Measurements from ENCODE around the gene IGSF6. TPM values are rescaled to one million over a fixed set of nuclear protein-coding genes. Genes with fewer than 3 reads are reported as not detected.
"Not testable (repeated sequence)": the region's sequence is repeated elsewhere in the genome, so short reads cannot be mapped to it uniquely, and the experiment has no call there.

The IGSF6 gene
- total and polyA plus RNA-seq, 2 of the 4 experiments (the other 2 are of a cell fraction): not detected

- WGBS, 2 experiments (ENCODE audit: extremely low coverage in 2 of 2, insufficient read length in 1 of 2): no CpG with 5 or more reads among the region's 4 CpGs
- no peak for TF ChIP-seq RAD21 (IDR thresholded peaks at IDR 0.05; ENCODE audit: low read length)
- TF ChIP-seq CEBPB (IDR thresholded peaks at IDR 0.05; ENCODE audit: low read depth, low read length): no peak
- no peak for TF ChIP-seq MAFK (IDR thresholded peaks at IDR 0.05; ENCODE audit: low read depth, low read length)
- no peak for TF ChIP-seq SMC3 (IDR thresholded peaks at IDR 0.05; ENCODE audit: low read depth, low read length)
- no peak for TF ChIP-seq CTCF (conservative IDR thresholded peaks at IDR 0.05; ENCODE audit: low read depth, low read length)
- TF ChIP-seq MAZ (IDR thresholded peaks at IDR 0.05; ENCODE audit: borderline replicate concordance, low read depth, low read length): no peak
- Histone ChIP-seq H4K91ac (ENCODE audit: insufficient read depth, low read depth, low read length) (no peak overlapping the region), H3K4me3 (ENCODE audit: insufficient read depth, low read depth, low read length) (no peak overlapping the region), H3K14ac (replicated peaks; ENCODE audit: low read depth, low read length) (no peak overlapping the region), H2AK9ac (replicated peaks; ENCODE audit: low read depth, low read length, poor library complexity) (no peak overlapping the region), H3K27me3 (ENCODE audit: control insufficient read depth, insufficient read depth, low read length) (peaks cover 1% of the 10 kb centered on the region; the same call in 1 of the 2 replicates), H3K23ac (ENCODE audit: low read depth, low read length) (no peak overlapping the region), H2BK120ac (ENCODE audit: low read depth, low read length) (no peak overlapping the region), H3K56ac (ENCODE audit: extremely low read depth, insufficient read depth, low read length) (no peak overlapping the region), H4K5ac (ENCODE audit: low read depth, low read length) (no peak overlapping the region), H3K4me1 (ENCODE audit: control insufficient read depth, insufficient read depth, low read length) (no peaks in the 10 kb centered on the region), H2AK5ac (ENCODE audit: low read depth, low read length) (no peak overlapping the region), H2BK20ac (ENCODE audit: low read depth, low read length) (no peak overlapping the region), H3K4me2 (ENCODE audit: low read depth, low read length) (no peak overlapping the region), H3K9me1 (ENCODE audit: insufficient read depth, low read length) (no peaks in the 10 kb centered on the region), H2AFZ (replicated peaks; ENCODE audit: low read length, poor library complexity) (no peak overlapping the region), H3K79me1 (ENCODE audit: low read depth in 1 of 2, low read length in 2 of 2) (no peaks in the 10 kb centered on the region), H3K27ac (ENCODE audit: insufficient read depth, low read length) (no peak overlapping the region), H3K18ac (ENCODE audit: low read depth, low read length) (no peak overlapping the region), H2BK5ac (ENCODE audit: low read depth, low read length, poor library complexity, severe bottlenecking) (no peak overlapping the region), H3K4ac (ENCODE audit: low read depth, low read length) (no peak overlapping the region), H3K9ac (ENCODE audit: low read depth, low read length) (no peak overlapping the region), H4K8ac (ENCODE audit: low read depth in 2 of 2, low read length in 2 of 2) (no peak overlapping the region), H2BK15ac (ENCODE audit: low read depth, low read length) (no peak overlapping the region), H3K9me3 (ENCODE audit: control insufficient read depth, insufficient read depth, low read length) (no peaks in the 10 kb centered on the region), H4K20me1 (ENCODE audit: insufficient read depth, low read length) (no peaks in the 10 kb centered on the region), H3K36me3 (ENCODE audit: control insufficient read depth, insufficient read depth, low read length) (no peaks in the 10 kb centered on the region)
- no peak for DNase-seq
- intact Hi-C loops (cut with micrococcal nuclease) (no loop called here), dilution Hi-C loops (cut with HindIII; ENCODE audit: low sequenced_read_pairs, unreplicated experiment) (no loop called here), in situ Hi-C loops (cut with MboI; ENCODE audit: low sequenced_read_pairs) (no loop called here)
- no peak for ATAC-seq (ENCODE audit: low read depth)
- CTCF ChIA-PET: no interaction called here
- POLR2A ChIA-PET (ENCODE audit: unreplicated experiment): no interaction called here
- BruUV-seq (replicated peaks): no TSS peak
These were observed 42.2 kb upstream of the IGSF6 start for GRCh38 chr16:21694609-21695008.

- dilution Hi-C loops (cut with HindIII; ENCODE audit: low sequenced_read_pairs, unreplicated experiment); H2AFZ ChIP-seq (replicated peaks; ENCODE audit: low read length, poor library complexity); H3K4me3 ChIP-seq (ENCODE audit: insufficient read depth, low read depth, low read length); H3K4ac ChIP-seq (ENCODE audit: low read depth, low read length); H2AK5ac ChIP-seq (ENCODE audit: low read depth, low read length); H4K20me1 ChIP-seq (ENCODE audit: insufficient read depth, low read length); H3K23ac ChIP-seq (ENCODE audit: low read depth, low read length); in situ Hi-C loops (cut with MboI; ENCODE audit: low sequenced_read_pairs); H2BK15ac ChIP-seq (ENCODE audit: low read depth, low read length); H2BK5ac ChIP-seq (ENCODE audit: low read depth, low read length, poor library complexity, severe bottlenecking); BruUV-seq (replicated peaks); intact Hi-C loops (cut with micrococcal nuclease); H4K8ac ChIP-seq (ENCODE audit: low read depth in 2 of 2, low read length in 2 of 2); H3K36me3 ChIP-seq (ENCODE audit: control insufficient read depth, insufficient read depth, low read length); H3K4me2 ChIP-seq (ENCODE audit: low read depth, low read length); H3K9me3 ChIP-seq (ENCODE audit: control insufficient read depth, insufficient read depth, low read length); H3K9ac ChIP-seq (ENCODE audit: low read depth, low read length); H2BK20ac ChIP-seq (ENCODE audit: low read depth, low read length); DNase-seq; CTCF ChIA-PET; H3K14ac ChIP-seq (replicated peaks; ENCODE audit: low read depth, low read length); H3K4me1 ChIP-seq (ENCODE audit: control insufficient read depth, insufficient read depth, low read length); H2AK9ac ChIP-seq (replicated peaks; ENCODE audit: low read depth, low read length, poor library complexity); ATAC-seq (ENCODE audit: low read depth); POLR2A ChIA-PET (ENCODE audit: unreplicated experiment); H3K18ac ChIP-seq (ENCODE audit: low read depth, low read length); H2BK120ac ChIP-seq (ENCODE audit: low read depth, low read length); H3K79me1 ChIP-seq (ENCODE audit: low read depth in 1 of 2, low read length in 2 of 2); H3K27me3 ChIP-seq (ENCODE audit: control insufficient read depth, insufficient read depth, low read length); H3K27ac ChIP-seq (ENCODE audit: insufficient read depth, low read length); H4K91ac ChIP-seq (ENCODE audit: insufficient read depth, low read depth, low read length); H3K56ac ChIP-seq (ENCODE audit: extremely low read depth, insufficient read depth, low read length); H4K5ac ChIP-seq (ENCODE audit: low read depth, low read length); H3K9me1 ChIP-seq (ENCODE audit: insufficient read depth, low read length): not testable (repeated sequence)
- WGBS, 2 experiments (ENCODE audit: extremely low coverage in 2 of 2, insufficient read length in 1 of 2): no CpG with 5 or more reads among the region's 4 CpGs
These were observed 38.6 kb upstream of the IGSF6 start for GRCh38 chr16:21690967-21691366.

All from IMR-90 (cell line).